Calu3 (cell line): ENCODE data around the gene ZC3H11A. TPM values are rescaled to one million over a fixed set of nuclear protein-coding genes. Genes with fewer than 3 reads are reported as not detected.

Source experiments
- BruUV-seq: library from RNA; stranded (reverse); fragments of 400-500 nt; replicated peaks from 2 replicates; lab custom pipeline; 2021; lab: Mats Ljungman, UMichigan
- CTCF ChIA-PET: fragments of 300-600 bp; sonication (Branson Sonifier 250); formaldehyde crosslinking; loops from one replicate; lab custom pipeline; 2022; ENCODE audit warnings: antibody characterized with exemption; lab: Charles Lee
- DNase-seq: peaks from one replicate; pipeline ENCODE4 v3.0.0; 2022
- H3K27ac Mint-ChIP-seq: one replicate; pipeline ENCODE4 v1.8.0; 2022; ENCODE audit warnings: mixed read lengths; ENCODE audit not compliant: unreplicated experiment
- H3K27me3 Mint-ChIP-seq: one replicate; pipeline ENCODE4 v1.8.0; 2022; ENCODE audit warnings: mixed read lengths; ENCODE audit not compliant: unreplicated experiment
- H3K36me3 Mint-ChIP-seq: one replicate; pipeline ENCODE4 v1.8.0; 2022; ENCODE audit warnings: mild to moderate bottlenecking, moderate library complexity, mixed read lengths; ENCODE audit not compliant: insufficient read depth, unreplicated experiment
- H3K4me1 Mint-ChIP-seq: one replicate; pipeline ENCODE4 v1.8.0; 2022; ENCODE audit warnings: mild to moderate bottlenecking, low read depth, mixed read lengths; ENCODE audit not compliant: unreplicated experiment
- H3K4me3 Mint-ChIP-seq: one replicate; pipeline ENCODE4 v1.8.0; 2022; ENCODE audit warnings: mild to moderate bottlenecking, low read depth, moderate library complexity, mixed read lengths; ENCODE audit not compliant: unreplicated experiment
- H3K9me3 Mint-ChIP-seq: one replicate; pipeline ENCODE4 v1.8.0; 2022; ENCODE audit warnings: low read depth, mixed read lengths; ENCODE audit not compliant: unreplicated experiment
- intact Hi-C: fragments of 100-400 bp; cut with micrococcal nuclease; formaldehyde crosslinking; loops from one replicate; pipeline ENCODE4 v1.10.0; 2022; ENCODE audit not compliant: unreplicated experiment
- total RNA-seq: library from RNA; stranded (reverse); gene quantifications from 2 replicates; pipeline ENCODE4 v1.2.3, GENCODE V29; 2022
- TF ChIP-seq, protein P1 (sequence below): fragments of 200-600 bp; IDR thresholded peaks from one replicate; pipeline ENCODE4 v1.8.0; 2022; ENCODE audit warnings: antibody characterized with exemption; ENCODE audit not compliant: unreplicated experiment

ZC3H11A gene
- total RNA-seq, 1 experiment from 2014 or later, result 113 TPM

GRCh38 chr1:203840208-203840808 lies 44.9 kb downstream of the ZC3H11A start:
- no peak for DNase-seq
- Mint-ChIP-seq H3K4me1 (no peaks in the 10 kb centered on the region), H3K27me3 (no peaks in the 10 kb centered on the region), H3K36me3 (peaks cover 84% of the 10 kb centered on the region), H3K27ac (no peak overlapping the region), H3K4me3 (no peak overlapping the region), H3K9me3 (no peaks in the 10 kb centered on the region)
- intact Hi-C loops, result no loop called here
- TF ChIP-seq, protein P1, sequence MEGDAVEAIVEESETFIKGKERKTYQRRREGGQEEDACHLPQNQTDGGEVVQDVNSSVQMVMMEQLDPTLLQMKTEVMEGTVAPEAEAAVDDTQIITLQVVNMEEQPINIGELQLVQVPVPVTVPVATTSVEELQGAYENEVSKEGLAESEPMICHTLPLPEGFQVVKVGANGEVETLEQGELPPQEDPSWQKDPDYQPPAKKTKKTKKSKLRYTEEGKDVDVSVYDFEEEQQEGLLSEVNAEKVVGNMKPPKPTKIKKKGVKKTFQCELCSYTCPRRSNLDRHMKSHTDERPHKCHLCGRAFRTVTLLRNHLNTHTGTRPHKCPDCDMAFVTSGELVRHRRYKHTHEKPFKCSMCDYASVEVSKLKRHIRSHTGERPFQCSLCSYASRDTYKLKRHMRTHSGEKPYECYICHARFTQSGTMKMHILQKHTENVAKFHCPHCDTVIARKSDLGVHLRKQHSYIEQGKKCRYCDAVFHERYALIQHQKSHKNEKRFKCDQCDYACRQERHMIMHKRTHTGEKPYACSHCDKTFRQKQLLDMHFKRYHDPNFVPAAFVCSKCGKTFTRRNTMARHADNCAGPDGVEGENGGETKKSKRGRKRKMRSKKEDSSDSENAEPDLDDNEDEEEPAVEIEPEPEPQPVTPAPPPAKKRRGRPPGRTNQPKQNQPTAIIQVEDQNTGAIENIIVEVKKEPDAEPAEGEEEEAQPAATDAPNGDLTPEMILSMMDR, result no peak
- CTCF ChIA-PET, result no interaction called here
- no TSS peak for BruUV-seq

DNA sequence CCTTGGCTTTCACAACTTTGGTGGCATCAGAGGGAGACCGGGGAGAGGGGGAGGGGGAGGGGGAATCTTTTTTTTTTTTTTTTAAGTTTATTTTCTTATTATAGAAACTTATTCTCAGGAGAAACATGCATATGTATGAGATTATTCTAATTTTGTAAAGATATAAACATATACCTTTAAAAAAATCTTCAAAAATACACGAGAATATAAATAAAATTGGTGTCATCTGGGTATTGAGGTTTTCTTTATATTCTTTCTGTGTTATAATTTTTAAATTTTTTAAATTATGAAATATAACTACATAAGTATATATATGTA lies 47.1 kb downstream of the ZC3H11A start:
- intact Hi-C loops, result no loop called here
- TF ChIP-seq, protein P1, result no peak
- CTCF ChIA-PET, result no interaction called here
- H3K27ac Mint-ChIP-seq, result no peak overlapping the region
- no peaks in the 10 kb centered on the region for H3K27me3 Mint-ChIP-seq
- peaks cover 85% of the 10 kb centered on the region for H3K36me3 Mint-ChIP-seq
- no peak overlapping the region for H3K4me3 Mint-ChIP-seq
- H3K4me1 Mint-ChIP-seq, result no peaks in the 10 kb centered on the region
- H3K9me3 Mint-ChIP-seq, result no peaks in the 10 kb centered on the region
- BruUV-seq, result no TSS peak
- no peak for DNase-seq

DNA sequence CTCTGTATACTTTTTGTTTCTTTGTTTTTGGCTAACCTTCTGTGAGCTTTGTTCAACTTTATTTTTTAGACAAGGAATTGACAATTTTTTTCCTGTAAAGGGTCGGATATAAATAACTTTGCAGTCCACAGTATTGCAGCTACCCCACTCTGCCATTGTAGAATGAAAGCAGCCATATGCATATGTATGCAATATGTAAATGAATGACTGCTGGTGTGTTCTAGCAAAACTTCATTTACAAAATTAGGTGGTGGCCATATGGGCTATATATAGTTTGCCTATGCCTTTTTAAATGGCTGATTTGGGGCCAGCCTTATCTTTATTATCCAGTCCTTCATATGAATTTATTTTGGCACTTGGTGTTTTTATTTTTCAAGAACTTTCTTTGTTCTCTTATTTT lies 48.0 kb downstream of the ZC3H11A start:
- no peak overlapping the region for H3K27ac Mint-ChIP-seq
- H3K4me3 Mint-ChIP-seq, result no peak overlapping the region
- no peak for DNase-seq
- CTCF ChIA-PET, result no interaction called here
- H3K36me3 Mint-ChIP-seq, result peaks cover 77% of the 10 kb centered on the region
- TF ChIP-seq, protein P1, result no peak
- no peaks in the 10 kb centered on the region for H3K4me1 Mint-ChIP-seq
- no peaks in the 10 kb centered on the region for H3K27me3 Mint-ChIP-seq
- BruUV-seq, result no TSS peak
- H3K9me3 Mint-ChIP-seq, result no peaks in the 10 kb centered on the region
- intact Hi-C loops, result no loop called here

Other genes starting within 250 kb of the ZC3H11A start
- gene ATP2B4, start 168.8 kb upstream of the ZC3H11A start, total RNA-seq, result 1.9 and 3.9 TPM in 2 replicates
- not detected in 2 replicates for gene LAX1, start 30.4 kb upstream of the ZC3H11A start, total RNA-seq
- 32.8 and 35.6 TPM in 2 replicates for gene ZBED6, start within 50 bp of the ZC3H11A start, total RNA-seq
- gene SNRPE, start 66.0 kb downstream of the ZC3H11A start, total RNA-seq, result 195 and 224 TPM in 2 replicates